SU-DHL-6 (cell line): Measurements from ENCODE around the gene PKN2.

Experiments used
- CTCF ChIP-seq: fragments of 200-600 bp; sonication (generic); IDR thresholded peaks from one replicate; pipeline ENCODE4 v1.5.1; 2017; ENCODE audit warnings: antibody characterized with exemption, mild to moderate bottlenecking, low read length, moderate library complexity; ENCODE audit not compliant: insufficient read depth, poor library complexity, severe bottlenecking
- EZH2phosphoT487 ChIP-seq: fragments of 200-600 bp; sonication (generic), shearing (Covaris generic); conservative IDR thresholded peaks from 2 replicates; pipeline ENCODE4 v1.6.1; 2018; ENCODE audit warnings: mild to moderate bottlenecking, antibody characterized with exemption, low read length, moderate library complexity, mixed read lengths

- TF ChIP-seq CTCF (no peak), EZH2phosphoT487 (no peak)
Observed at GRCh38 chr1:88763649-88764406, 79.8 kb downstream of the PKN2 start.
